MM.1S (cell line): ENCODE measurements around the gene DUSP14.

Source experiments
- DNase-seq: peaks from one replicate; pipeline ENCODE4 v3.0.0-alpha.2; 2015
- H2AFZ ChIP-seq: fragments of 300-600 bp; sonication (generic); 2 replicates; pipeline ENCODE4 v1.6.0; 2016; ENCODE audit warnings: antibody characterized with exemption, low read length
- H3F3A ChIP-seq: fragments of 300-600 bp; sonication (generic); 2 replicates; pipeline ENCODE4 v1.6.1; 2016; ENCODE audit warnings: mild to moderate bottlenecking, antibody characterized with exemption, low read length, moderate library complexity, mixed read lengths; ENCODE audit not compliant: insufficient read depth
- H3K27ac ChIP-seq: fragments of 300-600 bp; sonication (generic); 2 replicates; pipeline ENCODE4 v1.5.1; 2016; ENCODE audit warnings: mild to moderate bottlenecking, low read length
- H3K27me3 ChIP-seq: fragments of 300-600 bp; sonication (generic); replicated peaks from 2 replicates; pipeline ENCODE4 v1.6.0; 2016; ENCODE audit warnings: low read length; ENCODE audit not compliant: insufficient read depth
- H3K36me3 ChIP-seq: fragments of 300-600 bp; sonication (generic); replicated peaks from 2 replicates; pipeline ENCODE4 v1.6.1; 2016; ENCODE audit warnings: mild to moderate bottlenecking, low read length, mixed read lengths; ENCODE audit not compliant: insufficient read depth
- H3K4me1 ChIP-seq: fragments of 300-600 bp; sonication (generic); 2 replicates; pipeline ENCODE4 v1.6.1; 2016; ENCODE audit warnings: low read length, mixed read lengths
- H3K4me2 ChIP-seq: fragments of 300-600 bp; sonication (generic); 2 replicates; pipeline ENCODE4 v1.6.0; 2016; ENCODE audit warnings: low read depth, low read length
- H3K4me3 ChIP-seq: fragments of 300-600 bp; sonication (generic); 2 replicates; pipeline ENCODE4 v1.5.1; 2016; ENCODE audit warnings: low read length, mixed read lengths
- H3K79me2 ChIP-seq: fragments of 300-600 bp; sonication (generic); 2 replicates; pipeline ENCODE4 v1.6.1; 2016; ENCODE audit warnings: mixed run types, low read length, mixed read lengths
- H3K9ac ChIP-seq: fragments of 300-600 bp; sonication (generic); 2 replicates; pipeline ENCODE4 v1.6.1; 2016; ENCODE audit warnings: low read length, mixed read lengths
- H3K9me2 ChIP-seq: fragments of 300-600 bp; sonication (generic); replicated peaks from 2 replicates; pipeline ENCODE4 v1.6.1; 2016; ENCODE audit warnings: mild to moderate bottlenecking, low read length, mixed read lengths; ENCODE audit not compliant: insufficient read depth
- H3K9me3 ChIP-seq: fragments of 300-600 bp; sonication (generic); replicated peaks from 2 replicates; pipeline ENCODE4 v1.6.1; 2016; ENCODE audit warnings: mild to moderate bottlenecking, low read length, mixed read lengths; ENCODE audit not compliant: insufficient read depth
- H4K20me1 ChIP-seq: fragments of 300-600 bp; sonication (generic); 2 replicates; pipeline ENCODE4 v1.6.1; 2016; ENCODE audit warnings: mild to moderate bottlenecking, low read length, moderate library complexity, mixed read lengths; ENCODE audit not compliant: insufficient read depth
- CTCF ChIP-seq: fragments of 300-600 bp; sonication (generic); IDR thresholded peaks from 2 replicates; pipeline ENCODE4 v1.5.1; 2016; ENCODE audit warnings: antibody characterized with exemption, low read length, mixed read lengths
- EZH2 ChIP-seq: fragments of 300-600 bp; sonication (generic); optimal IDR thresholded peaks from 2 replicates; pipeline ENCODE3; 2017; ENCODE audit warnings: low read depth, mild to moderate bottlenecking, antibody characterized with exemption, low read length, mixed read lengths
- EZH2phosphoT487 ChIP-seq: fragments of 300-600 bp; sonication (generic); IDR thresholded peaks from 2 replicates; pipeline ENCODE4 v1.6.1; 2018; ENCODE audit warnings: antibody characterized with exemption, low read length

The DUSP14 gene

DNA sequence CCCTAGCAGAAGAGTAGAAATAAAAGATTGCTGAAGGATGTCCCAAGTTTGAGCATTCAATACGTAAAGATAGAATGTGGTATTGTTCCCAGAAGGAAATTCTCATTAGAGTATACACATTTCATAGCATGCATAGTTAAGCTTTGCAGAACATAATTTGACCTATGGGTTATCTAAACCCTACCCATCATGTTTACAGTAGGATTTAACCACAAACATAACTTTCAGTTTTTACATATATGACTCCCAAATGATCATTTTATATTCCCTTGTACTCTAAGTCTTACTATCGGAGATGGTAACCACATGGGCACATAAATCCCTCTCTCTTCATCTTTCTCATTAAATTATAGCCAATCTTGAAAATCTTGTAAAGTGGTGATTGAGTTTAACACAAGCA, 68.6 kb downstream of the DUSP14 start:
- no peaks in the 10 kb centered on the region for H4K20me1 ChIP-seq

DNA sequence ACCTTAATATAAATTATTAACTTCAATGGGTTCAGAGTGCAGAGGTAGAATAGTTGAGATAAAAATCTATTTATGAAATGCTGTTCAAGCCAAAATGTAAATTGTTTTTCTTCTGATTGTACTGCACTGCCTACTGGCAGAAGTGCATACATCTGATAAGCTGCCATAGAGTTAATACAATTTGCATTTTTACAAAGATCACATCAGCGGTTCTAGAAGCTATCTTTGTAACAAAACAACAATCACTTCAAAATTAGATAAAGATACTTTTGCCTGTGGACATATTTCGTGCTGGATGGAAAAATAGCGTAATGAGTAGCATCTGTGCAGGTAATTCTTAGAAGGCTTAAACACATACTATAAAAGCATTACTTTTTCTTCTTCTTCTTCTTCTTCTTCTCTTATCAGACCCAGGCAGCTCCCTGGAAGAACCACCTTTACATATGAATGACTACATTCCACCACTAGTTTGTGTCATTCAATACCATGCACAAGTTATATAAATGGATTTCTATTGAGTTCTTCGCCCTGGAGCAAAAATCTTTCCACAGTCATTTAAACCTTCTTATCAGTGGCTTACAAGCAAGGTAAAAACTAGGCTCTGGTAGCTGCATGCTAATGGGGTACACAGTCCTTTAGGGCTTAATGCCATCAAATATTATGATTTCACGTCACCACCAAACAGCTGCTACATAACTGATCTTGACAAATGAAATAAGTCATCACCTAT, 72.5 kb downstream of the DUSP14 start:
- no peaks in the 10 kb centered on the region for H3K9me3 ChIP-seq
- H3K79me2 ChIP-seq, result peaks cover 4% of the 10 kb centered on the region; the same call in 1 of the 2 replicates
- no peaks in the 10 kb centered on the region for H4K20me1 ChIP-seq
- no peak overlapping the region for H2AFZ ChIP-seq
- no peaks in the 10 kb centered on the region for H3K4me1 ChIP-seq
- no peak overlapping the region for H3K4me3 ChIP-seq
- no peaks in the 10 kb centered on the region for H3K9me2 ChIP-seq
- no peak overlapping the region for H3K9ac ChIP-seq
- no peak for TF ChIP-seq CTCF
- no peak for TF ChIP-seq EZH2phosphoT487
- no peak for TF ChIP-seq EZH2
- 0 out of 2 replicates have a peak, but pooled peaks cover 3% of the 10 kb centered on the region for H3F3A ChIP-seq
- H3K27me3 ChIP-seq, result no peaks in the 10 kb centered on the region
- DNase-seq, result no peak
- no peak overlapping the region for H3K27ac ChIP-seq
- H3K4me2 ChIP-seq, result no peak overlapping the region
- H3K36me3 ChIP-seq, result peaks cover 12% of the 10 kb centered on the region; the same call in 1 of the 2 replicates

More for the DNA sequence above, 68.6 kb downstream of the DUSP14 start:
- no peaks in the 10 kb centered on the region for H3K27me3 ChIP-seq
- no peak overlapping the region for H3K9ac ChIP-seq
- H3K4me2 ChIP-seq, result no peak overlapping the region
- H3K4me1 ChIP-seq, result no peaks in the 10 kb centered on the region
- H3K27ac ChIP-seq, result no peak overlapping the region
- H3K79me2 ChIP-seq, result peaks cover 5% of the 10 kb centered on the region
- TF ChIP-seq EZH2phosphoT487 (no peak), CTCF (no peak), EZH2 (no peak)
- peaks cover 9% of the 10 kb centered on the region; the same call in 1 of the 2 replicates for H3K36me3 ChIP-seq
- H3K9me2 ChIP-seq, result no peaks in the 10 kb centered on the region
- no peaks in the 10 kb centered on the region for H3K9me3 ChIP-seq
- no peak for DNase-seq
- H2AFZ ChIP-seq, result no peak overlapping the region
- H3K4me3 ChIP-seq, result no peak overlapping the region
- 0 out of 2 replicates have a peak, but pooled peaks cover 3% of the 10 kb centered on the region for H3F3A ChIP-seq
